Liver (tissue), 9 donors: ENCODE results near the gene CBX6. TPM values are rescaled to one million over a fixed set of nuclear protein-coding genes. Genes with fewer than 3 reads are reported as not detected.

Experiments
- DNase-seq: peaks from one replicate; pipeline ENCODE4 v3.0.0-alpha.2; 2017; ENCODE audit warnings: low spot score
- H3K27ac ChIP-seq, 2 donors: one replicate each; pipeline ENCODE4 v1.7.0; 2013; ENCODE audit warnings: inconsistent platforms in 2 of 2, low read length in 2 of 2, control low read depth in 1 of 2, low read depth in 1 of 2, mild to moderate bottlenecking in 1 of 2
- H3K27me3 ChIP-seq, 4 donors: one replicate each; pipeline versions ENCODE4 v1.6.1 to v1.7.0; 2013; ENCODE audit warnings: low read length in 3 of 4, inconsistent platforms in 1 of 4, mild to moderate bottlenecking in 1 of 4, moderate library complexity in 1 of 4; ENCODE audit not compliant: control insufficient read depth in 4 of 4, insufficient read depth in 4 of 4
- H3K36me3 ChIP-seq, 4 donors: one replicate each; pipeline versions ENCODE4 v1.6.1 to v1.7.0; 2013; ENCODE audit warnings: low read length in 3 of 4, mild to moderate bottlenecking in 3 of 4, low read depth in 1 of 4, moderate library complexity in 1 of 4; ENCODE audit not compliant: control insufficient read depth in 4 of 4, insufficient read depth in 3 of 4
- H3K4me1 ChIP-seq, 4 donors: one replicate each; pipeline versions ENCODE4 v1.6.1 to v1.7.0; 2013; ENCODE audit warnings: low read length in 3 of 4, mild to moderate bottlenecking in 3 of 4, moderate library complexity in 1 of 4; ENCODE audit not compliant: control insufficient read depth in 4 of 4, insufficient read depth in 4 of 4
- H3K4me3 ChIP-seq, 3 donors: one replicate each; pipeline versions ENCODE4 v1.6.1 to v1.7.0; 2013; ENCODE audit warnings: low read length in 3 of 3, control low read depth in 1 of 3, low read depth in 1 of 3, mild to moderate bottlenecking in 1 of 3
- H3K9ac ChIP-seq, 2 donors: one replicate each; pipeline ENCODE4 v1.7.0; 2013; ENCODE audit warnings: low read length in 2 of 2, mild to moderate bottlenecking in 2 of 2, moderate library complexity in 2 of 2, control low read depth in 1 of 2, low read depth in 1 of 2
- H3K9me3 ChIP-seq, 4 donors: one replicate each; pipeline versions ENCODE4 v1.6.1 to v1.7.0; 2013; ENCODE audit warnings: low read length in 3 of 4; ENCODE audit not compliant: control insufficient read depth in 4 of 4
- ATF3 ChIP-seq: IDR thresholded peaks from 2 replicates; pipeline ENCODE4 v1.6.1; 2016; ENCODE audit warnings: antibody characterized with exemption
- CTCF ChIP-seq: fragments of 150-350 bp; IDR thresholded peaks from 2 replicates; pipeline ENCODE4 v1.5.1; 2017; ENCODE audit warnings: improper control_type of control experiment, low read depth, low read length; ENCODE audit not compliant: missing input control
- EGR1 ChIP-seq, 2 donors: IDR thresholded peaks; 2 replicates each; pipeline ENCODE4 v1.6.1; 2016 to 2018; ENCODE audit warnings: antibody characterized with exemption in 2 of 2, low read depth in 2 of 2
- FOXA1 ChIP-seq: IDR thresholded peaks from 2 replicates; pipeline ENCODE4 v1.6.1; 2016; ENCODE audit warnings: antibody characterized with exemption
- FOXA2 ChIP-seq: IDR thresholded peaks from 2 replicates; pipeline ENCODE4 v1.6.1; 2016; ENCODE audit warnings: antibody characterized with exemption
- GABPA ChIP-seq, 2 donors: IDR thresholded peaks in 1 of 2; conservative IDR thresholded peaks in 1 of 2; 2 replicates each; pipeline ENCODE4 v1.6.1; 2016; ENCODE audit warnings: antibody characterized with exemption in 2 of 2, mild to moderate bottlenecking in 1 of 2, moderate library complexity in 1 of 2
- HNF4A ChIP-seq, 2 donors: conservative IDR thresholded peaks; 2 replicates each; pipeline ENCODE4 v1.6.1; 2016; ENCODE audit warnings: antibody characterized with exemption in 2 of 2, mild to moderate bottlenecking in 2 of 2
- HNF4G ChIP-seq: IDR thresholded peaks from 2 replicates; pipeline ENCODE4 v1.6.1; 2016; ENCODE audit warnings: antibody characterized with exemption
- JUND ChIP-seq, 2 donors: IDR thresholded peaks; 2 replicates each; pipeline ENCODE4 v1.6.1; 2016; ENCODE audit warnings: antibody characterized with exemption in 2 of 2
- MAX ChIP-seq: IDR thresholded peaks from 2 replicates; pipeline ENCODE4 v1.6.1; 2016; ENCODE audit warnings: antibody characterized with exemption
- RAD21 ChIP-seq, 2 donors: IDR thresholded peaks; 2 replicates each; pipeline ENCODE4 v1.6.1; 2016; ENCODE audit warnings: antibody characterized with exemption in 2 of 2, mild to moderate bottlenecking in 2 of 2
- REST ChIP-seq: IDR thresholded peaks from 2 replicates; pipeline ENCODE4 v1.6.1; 2016; ENCODE audit warnings: antibody characterized with exemption, mild to moderate bottlenecking
- SP1 ChIP-seq: IDR thresholded peaks from 2 replicates; pipeline ENCODE4 v1.6.1; 2018; ENCODE audit warnings: antibody characterized with exemption, mild to moderate bottlenecking
- TAF1 ChIP-seq: conservative IDR thresholded peaks from 2 replicates; pipeline ENCODE4 v1.6.1; 2016; ENCODE audit warnings: antibody characterized with exemption, mild to moderate bottlenecking
- YY1 ChIP-seq: IDR thresholded peaks from 2 replicates; pipeline ENCODE4 v1.6.1; 2016; ENCODE audit warnings: antibody characterized with exemption, mild to moderate bottlenecking
- WGBS: extraction: QIAGEN DNeasy Blood & Tissue Kit; methylation state at CpG from one replicate; pipeline ENCODE4 v1.1.7; 2013; 5-methylcytosine and 5-hydroxymethylcytosine counted together
- polyA plus RNA-seq, 2 donors: library from polyadenylated mRNA; stranded (reverse) in 1 of 2; unstranded in 1 of 2; fragments of 200-250 nt in 1 of 2; fragments of >200 nt in 1 of 2; fragmentation: Nextera tagmentation in 1 of 2; extraction: Ambion mirVana in 1 of 2; gene quantifications; one replicate each; pipeline versions ENCODE4 v1.2.1 to v1.2.3, GENCODE V29; 2013 to 2015
- total RNA-seq, 2 donors: library from RNA; depleted of rRNA; stranded (reverse); fragments of >200 nt; gene quantifications; one replicate each; pipeline ENCODE4 v1.2.3, GENCODE V29; 2014
- donor health status: healthy.
- donor health status: healthy.
- donor health status: healthy.
- donor health status: healthy.
- donor health status: healthy.

The CBX6 gene
- 10 to 100 TPM; 10.8 to 11.0 TPM for total RNA-seq
- 1 to 10 TPM; 7.3 to 9.6 TPM for polyA plus RNA-seq

GRCh38 chr22:38872172-38872830, at the start of gene CBX6:
CBX6 (minus strand) TSS chr22:38872216; CDS start chr22:38872190, 26 bp downstream.
- Histone ChIP-seq H3K36me3 (no peaks in the 10 kb centered on the region), H3K27me3 (no peaks in the 10 kb centered on the region), H3K9ac (peak within 1 kb of the TSS; percentile 69 to 77), H3K9me3 (no peaks in the 10 kb centered on the region), H3K4me1 (peaks cover 2 to 12% (median 5%) of the 10 kb centered on the region in 4 donors), H3K27ac (peak within 1 kb of the TSS; percentile 59 to 81), H3K4me3 (peak within 1 kb of the TSS; percentile 63 to 82 (median 80))
- no peak for TF ChIP-seq REST
- TF ChIP-seq SP1 = no peak
- TF ChIP-seq EGR1 (IDR thresholded peaks at IDR 0.05; ENCODE audit: low read depth in 2 of 2) = peak in 1 of 2 donors; percentile 49
- DNase-seq = peak; percentile 95
- under 1% methylated on average over 71 of the region's 73 CpGs for WGBS

GRCh38 chr22:38921806-38922205, 49.8 kb upstream of the CBX6 start:
- Histone ChIP-seq H3K27me3 (peaks cover 0 to 2% (median 0%) of the 10 kb centered on the region in 4 donors), H3K4me3 (no peak overlapping the region), H3K4me1 (peaks cover 7 to 17% (median 16%) of the 10 kb centered on the region in 4 donors), H3K9ac (no peak overlapping the region), H3K9me3 (no peaks in the 10 kb centered on the region), H3K27ac (no peak overlapping the region), H3K36me3 (no peaks in the 10 kb centered on the region)
- no peak for DNase-seq
- WGBS = 60% methylated on average over 4 of the region's 4 CpGs
- TF ChIP-seq CTCF = no peak
- no peak for TF ChIP-seq HNF4G
- no peak for TF ChIP-seq SP1
- TF ChIP-seq MAX = no peak
- TF ChIP-seq JUND (IDR thresholded peaks at IDR 0.05) = no peak
- no peak for TF ChIP-seq HNF4A (conservative IDR thresholded peaks at IDR 0.05)
- no peak for TF ChIP-seq FOXA1
- TF ChIP-seq RAD21 (IDR thresholded peaks at IDR 0.05) = no peak

- peaks cover 0 to 2% (median 0%) of the 10 kb centered on the region in 4 donors for H3K27me3 ChIP-seq
- H3K36me3 ChIP-seq = no peaks in the 10 kb centered on the region
- H3K9ac ChIP-seq = no peak overlapping the region
- no peak for DNase-seq
- H3K27ac ChIP-seq = no peak overlapping the region
- H3K9me3 ChIP-seq = no peaks in the 10 kb centered on the region
- TF ChIP-seq JUND (IDR thresholded peaks at IDR 0.05) (no peak), MAX (no peak), HNF4A (conservative IDR thresholded peaks at IDR 0.05) (no peak), YY1 (no peak), EGR1 (IDR thresholded peaks at IDR 0.05; ENCODE audit: low read depth in 2 of 2) (no peak), HNF4G (no peak), SP1 (no peak), GABPA (IDR thresholded peaks at IDR 0.05 in 1 of 2, conservative IDR thresholded peaks at IDR 0.05 in 1 of 2) (no peak), REST (no peak), ATF3 (no peak), FOXA2 (no peak), TAF1 (no peak), RAD21 (IDR thresholded peaks at IDR 0.05) (no peak)
- H3K4me1 ChIP-seq = peaks cover 7 to 17% (median 16%) of the 10 kb centered on the region in 4 donors
- 65% methylated on average over 6 of the region's 6 CpGs for WGBS
- no peak overlapping the region for H3K4me3 ChIP-seq
Measured at GRCh38 chr22:38921120-38921519, 49.1 kb upstream of the CBX6 start.
